HG03159 (cell line): ENCODE measurements around the gene ERBB4.
"Not testable (repeated sequence)": the region's sequence is repeated elsewhere in the genome, so short reads cannot be mapped to it uniquely, and the experiment has no call there.

Experiments
- ATAC-seq: cut with Tn5 transposase; IDR thresholded peaks from one replicate; pipeline ENCODE4 v1.9.1; 2021; ENCODE audit warnings: mild to moderate bottlenecking, moderate library complexity; ENCODE audit not compliant: unreplicated experiment

The ERBB4 gene

DNA sequence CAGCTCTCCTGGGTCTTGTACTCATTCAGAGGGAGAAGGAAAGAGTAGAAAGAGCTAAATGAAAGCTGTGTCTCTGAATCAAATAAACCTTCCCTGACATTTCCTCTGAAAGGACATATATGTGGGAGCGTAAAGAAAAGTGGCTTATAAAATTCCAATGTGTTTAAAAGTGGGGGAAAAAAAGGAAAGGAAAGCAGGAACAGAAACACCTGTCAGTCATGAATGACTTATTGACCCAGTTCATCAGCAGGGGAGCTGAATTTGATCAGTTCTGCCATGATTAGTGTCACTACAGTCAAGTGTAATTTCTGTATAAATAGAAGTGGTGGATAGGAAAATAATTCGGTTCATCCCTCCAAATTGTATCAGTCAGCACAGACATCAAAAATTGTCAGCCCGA is 382.5 kb downstream of the ERBB4 start:
- ATAC-seq, result no peak

DNA sequence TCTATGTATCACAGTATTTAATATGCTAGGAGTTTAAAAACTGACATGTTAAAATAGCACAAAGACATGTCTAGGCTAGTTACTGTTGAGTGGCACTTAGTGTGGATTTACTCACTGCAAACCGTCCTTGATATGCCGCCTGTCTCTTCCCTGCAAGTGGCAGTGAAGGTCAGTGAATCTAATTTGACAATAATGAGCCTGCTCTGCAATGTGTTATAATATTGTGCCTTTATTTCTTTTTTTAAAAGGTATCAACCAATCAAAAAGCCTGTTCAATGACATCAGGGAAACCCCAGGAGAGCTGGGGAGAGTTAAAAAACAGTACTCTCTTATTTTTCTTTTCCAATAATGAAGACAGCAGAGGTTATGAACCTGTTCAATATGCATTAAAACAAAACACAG is 384.1 kb downstream of the ERBB4 start:
- ATAC-seq, result no peak

DNA sequence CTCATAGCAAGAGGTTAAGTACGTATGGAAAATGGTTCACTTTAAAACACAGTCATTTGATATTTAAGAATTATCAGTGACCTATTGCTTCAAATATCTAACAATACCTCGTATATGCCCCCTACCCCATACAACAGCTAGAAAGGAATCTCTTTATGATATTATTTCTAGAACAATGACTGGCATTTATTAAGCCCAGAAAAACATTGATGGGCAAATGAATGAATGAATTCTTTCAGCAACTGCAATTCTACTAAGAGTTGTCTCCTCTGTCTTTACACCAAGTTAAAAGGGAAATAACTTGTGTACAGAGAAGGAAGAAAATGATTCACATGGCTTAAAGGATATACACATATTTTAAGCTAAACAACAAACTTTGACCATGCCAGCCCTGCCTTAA is 384.7 kb downstream of the ERBB4 start:
- ATAC-seq, result no peak

DNA sequence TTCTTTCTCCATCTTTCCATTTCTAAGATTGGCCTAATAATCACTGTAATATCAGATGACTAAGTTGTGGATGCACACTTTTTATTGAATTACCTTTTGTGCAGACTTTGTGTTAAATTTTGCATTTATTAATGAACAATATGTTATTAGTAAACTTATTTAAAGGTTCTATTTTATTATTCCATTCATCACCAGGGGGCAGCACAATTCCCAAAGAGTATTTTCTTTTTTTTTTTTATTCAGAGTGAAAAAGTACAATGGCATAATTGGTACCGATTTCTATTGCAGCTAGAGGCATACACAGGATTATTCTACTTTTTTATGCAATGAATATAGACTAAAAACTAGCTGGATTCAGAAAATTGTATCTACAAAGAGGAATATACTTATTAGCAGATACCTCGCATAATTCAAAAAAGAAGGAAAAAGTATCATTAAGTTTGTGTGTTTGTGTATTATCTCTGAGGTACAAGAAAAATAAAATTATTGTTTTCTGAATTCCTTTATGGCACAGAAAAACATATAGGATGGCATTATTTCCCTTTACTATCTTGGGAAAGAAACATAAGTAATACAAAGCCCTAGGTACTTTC is 390.6 kb downstream of the ERBB4 start:
- no peak for ATAC-seq

DNA sequence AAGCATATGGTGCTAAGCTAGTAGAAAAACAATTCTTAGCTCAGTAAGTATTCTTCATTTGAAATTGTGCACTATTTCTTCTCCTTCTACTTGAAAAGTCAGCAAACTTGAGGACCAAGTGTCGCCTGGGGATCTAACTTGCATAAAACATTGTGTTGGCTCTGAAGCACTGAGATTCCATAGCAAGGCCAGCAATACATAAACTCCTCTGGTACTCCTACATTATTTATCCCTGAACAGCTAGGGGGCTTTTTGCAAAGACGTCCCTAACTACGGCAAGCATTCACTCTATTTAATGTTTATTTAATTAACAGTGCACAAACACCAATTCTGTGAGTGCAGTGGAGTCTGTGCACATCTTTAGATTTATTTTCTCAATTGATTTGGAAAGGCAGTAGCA is 392.2 kb downstream of the ERBB4 start:
- no peak for ATAC-seq

DNA sequence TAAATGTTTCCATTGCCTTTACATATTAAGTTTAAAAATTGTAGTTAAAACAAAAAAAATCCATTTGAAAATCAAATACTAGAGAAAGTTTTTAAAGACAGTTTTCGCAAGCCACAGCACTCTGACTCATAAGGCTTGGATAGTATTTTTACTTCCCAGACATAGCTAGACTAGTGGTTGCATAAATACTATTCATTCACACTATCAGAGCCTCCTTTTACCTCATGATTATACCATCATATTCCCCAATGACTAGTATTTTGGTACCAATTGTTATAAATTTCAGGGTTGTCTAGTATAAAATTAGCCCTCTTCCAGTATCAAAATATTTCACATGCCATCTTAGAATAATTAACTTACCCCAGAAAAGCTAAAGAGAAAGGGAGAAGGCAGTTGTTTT is 393.5 kb downstream of the ERBB4 start:
- no peak for ATAC-seq

DNA sequence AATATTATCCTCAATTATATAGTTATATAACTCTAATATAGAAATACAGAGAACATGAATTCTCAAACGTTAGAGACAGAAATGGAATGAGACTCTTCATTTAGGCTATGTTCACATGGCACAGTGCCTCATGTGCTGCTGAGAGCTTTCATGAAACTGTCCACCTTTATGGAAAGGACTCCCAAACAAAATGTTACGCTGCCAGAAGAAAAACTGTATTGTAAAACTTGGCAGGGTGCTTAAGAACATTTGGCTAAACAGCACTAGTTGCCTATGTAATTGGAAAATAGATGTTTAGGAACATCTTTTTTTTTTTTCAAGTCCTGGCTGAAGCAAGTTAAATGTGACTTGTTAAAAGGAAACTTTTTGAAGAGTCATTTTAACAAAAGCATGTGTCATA is 396.0 kb downstream of the ERBB4 start:
- ATAC-seq, result no peak

DNA sequence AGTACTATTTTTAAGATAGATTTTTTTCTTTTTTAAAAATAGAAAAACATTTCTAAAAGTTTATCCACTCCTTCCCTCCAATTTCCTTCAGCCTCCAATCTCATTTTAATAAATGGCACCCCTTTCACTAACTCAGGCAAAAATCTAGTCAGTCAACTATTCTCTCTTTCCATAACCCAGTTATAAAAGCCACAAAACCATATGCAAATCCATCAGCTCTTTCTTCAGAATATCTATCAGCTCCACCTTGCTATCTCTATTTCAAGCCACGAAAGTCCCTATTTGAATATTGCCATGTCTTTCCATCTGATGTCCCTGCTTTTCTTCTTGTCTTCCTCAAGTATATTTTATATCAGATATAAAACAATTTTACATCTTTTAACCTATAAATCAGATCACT is 397.1 kb downstream of the ERBB4 start:
- ATAC-seq, result no peak

DNA sequence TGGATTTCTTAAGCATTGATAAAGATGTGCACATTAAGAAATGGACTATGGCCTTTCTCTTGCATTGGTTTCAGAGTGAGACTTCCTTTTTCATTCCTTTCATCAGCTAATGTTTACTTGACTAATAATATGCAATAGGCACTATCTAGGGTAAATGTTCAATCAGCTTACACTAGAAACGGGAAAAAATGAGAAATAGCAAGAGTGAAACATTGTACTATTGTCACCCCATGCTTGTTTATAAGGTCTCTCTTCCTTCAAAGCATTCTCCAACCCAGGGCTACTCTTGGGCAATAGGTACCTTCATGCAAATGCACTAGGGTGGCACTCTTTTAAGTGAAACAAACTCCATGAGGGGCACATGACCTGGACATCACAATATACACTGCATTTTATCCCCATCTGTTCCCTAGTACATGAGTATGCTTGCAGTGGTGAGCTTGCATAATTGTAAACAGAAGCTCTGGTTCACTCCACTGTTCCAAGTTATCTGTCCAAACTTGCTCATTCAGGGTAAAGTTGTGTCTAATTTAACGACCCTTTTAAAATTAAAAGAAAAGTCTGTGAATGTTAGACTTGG is 402.3 kb downstream of the ERBB4 start:
- ATAC-seq, result no peak

DNA sequence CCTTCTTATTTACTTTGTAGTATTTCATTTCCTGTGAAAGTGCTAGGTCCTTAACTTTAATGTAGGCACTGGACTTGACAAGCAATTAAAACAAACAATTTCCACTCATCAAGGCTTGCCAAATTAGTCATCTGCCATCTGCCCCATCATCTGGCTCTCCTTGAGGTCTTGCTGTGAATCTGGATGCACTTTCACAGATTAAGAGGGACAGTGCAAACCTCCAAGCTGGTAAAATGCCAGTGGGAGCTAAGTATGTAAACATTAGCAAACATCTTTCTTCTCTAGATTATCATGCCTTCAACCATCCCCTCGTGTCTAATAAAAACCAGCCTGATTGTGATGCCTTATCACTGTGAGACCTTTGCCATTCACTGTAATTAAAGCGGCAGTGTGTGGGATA is 402.9 kb downstream of the ERBB4 start:
- no peak for ATAC-seq

DNA sequence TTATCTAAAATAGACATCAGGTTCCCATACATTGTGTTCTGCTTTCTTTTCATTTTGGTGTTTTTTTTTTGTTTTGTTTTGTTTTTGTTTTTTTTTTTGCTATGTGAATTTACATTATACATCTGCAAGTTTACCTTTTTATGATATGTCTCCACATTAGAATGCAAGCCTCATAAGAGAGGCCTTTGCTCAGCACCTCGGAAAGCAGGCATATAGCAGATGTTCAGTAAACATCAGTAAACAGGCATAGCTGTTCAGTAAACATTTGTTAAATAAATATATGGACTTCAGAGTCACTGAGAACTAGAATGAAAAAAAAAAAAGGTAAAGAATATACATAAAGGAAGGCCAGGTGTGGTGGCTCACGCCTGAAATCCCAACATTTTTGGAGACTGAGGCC is 405.3 kb downstream of the ERBB4 start:
- no peak for ATAC-seq

DNA sequence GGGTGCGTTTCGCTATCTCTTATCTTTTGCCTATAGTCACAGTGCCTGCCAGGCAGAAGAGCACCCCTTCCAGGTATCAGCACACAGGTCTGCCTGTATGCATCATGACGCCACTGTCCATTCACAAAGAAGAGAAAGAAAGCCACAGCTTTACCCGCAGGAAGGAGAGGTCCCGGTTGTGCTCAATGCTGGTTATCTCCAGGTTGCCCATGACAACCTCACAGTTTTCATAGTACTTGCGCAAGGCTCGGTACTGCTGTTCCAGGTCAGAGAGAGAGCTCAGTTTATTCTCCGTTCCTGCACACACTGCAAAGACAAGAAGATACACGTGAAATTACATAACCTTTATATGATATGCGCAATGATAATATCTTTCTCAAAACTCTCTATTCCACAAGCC is 414.0 kb downstream of the ERBB4 start:
- ATAC-seq, result no peak

DNA sequence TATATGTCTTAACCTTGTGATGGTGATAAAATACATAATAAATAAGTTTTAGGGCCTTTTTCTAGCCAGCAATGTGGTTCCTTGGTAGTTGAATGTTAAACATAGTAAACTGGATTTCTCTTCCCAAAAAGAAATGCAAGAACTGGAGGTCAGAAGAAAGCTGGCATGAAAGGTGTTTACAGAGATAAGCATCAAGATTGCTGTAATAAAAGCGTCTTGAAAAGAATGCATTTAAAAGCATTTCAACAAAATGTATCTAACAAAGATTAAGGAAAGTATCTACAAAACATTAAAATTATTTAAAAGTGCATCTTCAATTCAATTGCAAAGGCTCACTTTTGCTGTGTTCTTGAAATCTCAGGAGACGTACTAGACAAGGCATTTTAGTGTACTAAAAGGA is 419.0 kb downstream of the ERBB4 start:
- ATAC-seq, result no peak

DNA sequence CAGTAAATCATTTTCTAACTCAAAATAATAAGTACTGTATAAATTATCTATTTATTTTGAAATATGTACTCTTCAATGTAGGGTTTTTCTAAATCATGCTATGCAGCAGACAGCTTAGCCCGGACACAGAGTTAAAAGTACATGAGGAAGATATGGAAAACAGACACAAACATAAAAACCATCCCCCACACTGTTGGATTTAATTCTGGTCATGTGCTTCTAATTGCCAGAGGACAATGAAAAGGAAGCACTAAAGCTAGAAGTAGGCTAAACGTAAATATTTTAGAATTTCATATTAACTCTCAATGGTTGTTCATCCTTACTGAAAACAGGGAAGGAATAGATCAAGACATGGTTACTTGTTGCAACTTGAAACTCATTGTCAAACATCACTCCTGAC is 420.7 kb downstream of the ERBB4 start:
- no peak for ATAC-seq

DNA sequence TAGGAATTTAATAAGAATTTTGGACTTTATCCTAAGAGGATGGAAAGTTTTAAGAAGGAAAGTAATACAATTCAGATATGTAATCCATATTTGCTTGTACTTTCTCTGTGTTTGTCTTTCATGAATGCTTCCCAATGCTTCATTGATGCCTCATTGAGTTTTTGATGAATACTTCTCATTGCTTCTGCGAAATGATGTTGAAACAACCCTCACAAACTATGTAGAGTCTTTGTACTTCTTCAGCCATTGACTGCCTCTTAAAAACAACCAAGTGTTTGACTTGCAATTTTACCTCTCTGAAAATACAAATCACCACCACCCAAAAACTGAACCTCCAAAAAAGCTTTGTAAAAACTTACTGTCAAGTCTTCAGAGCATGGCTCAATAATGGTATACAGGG is 424.1 kb downstream of the ERBB4 start:
- ATAC-seq, result no peak

DNA sequence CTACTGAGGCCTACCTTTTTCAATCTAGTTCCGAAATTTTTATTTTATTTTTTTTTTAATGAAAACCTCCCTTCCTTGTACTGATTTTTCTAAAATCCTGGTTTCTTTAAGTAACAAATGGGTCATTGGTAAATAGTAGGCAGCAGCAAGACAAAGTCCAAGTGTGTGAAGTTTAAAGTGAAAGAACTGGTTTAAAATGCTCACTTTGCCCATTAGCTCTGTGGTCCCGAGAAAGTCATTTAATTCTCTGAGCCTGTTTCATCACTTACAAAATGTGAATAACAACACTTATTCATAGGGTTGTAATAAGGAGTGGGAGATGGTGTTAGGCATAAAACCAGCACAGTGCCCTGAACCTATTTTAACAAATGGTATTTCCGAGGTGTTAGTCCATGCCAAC is 426.2 kb downstream of the ERBB4 start:
- no peak for ATAC-seq

DNA sequence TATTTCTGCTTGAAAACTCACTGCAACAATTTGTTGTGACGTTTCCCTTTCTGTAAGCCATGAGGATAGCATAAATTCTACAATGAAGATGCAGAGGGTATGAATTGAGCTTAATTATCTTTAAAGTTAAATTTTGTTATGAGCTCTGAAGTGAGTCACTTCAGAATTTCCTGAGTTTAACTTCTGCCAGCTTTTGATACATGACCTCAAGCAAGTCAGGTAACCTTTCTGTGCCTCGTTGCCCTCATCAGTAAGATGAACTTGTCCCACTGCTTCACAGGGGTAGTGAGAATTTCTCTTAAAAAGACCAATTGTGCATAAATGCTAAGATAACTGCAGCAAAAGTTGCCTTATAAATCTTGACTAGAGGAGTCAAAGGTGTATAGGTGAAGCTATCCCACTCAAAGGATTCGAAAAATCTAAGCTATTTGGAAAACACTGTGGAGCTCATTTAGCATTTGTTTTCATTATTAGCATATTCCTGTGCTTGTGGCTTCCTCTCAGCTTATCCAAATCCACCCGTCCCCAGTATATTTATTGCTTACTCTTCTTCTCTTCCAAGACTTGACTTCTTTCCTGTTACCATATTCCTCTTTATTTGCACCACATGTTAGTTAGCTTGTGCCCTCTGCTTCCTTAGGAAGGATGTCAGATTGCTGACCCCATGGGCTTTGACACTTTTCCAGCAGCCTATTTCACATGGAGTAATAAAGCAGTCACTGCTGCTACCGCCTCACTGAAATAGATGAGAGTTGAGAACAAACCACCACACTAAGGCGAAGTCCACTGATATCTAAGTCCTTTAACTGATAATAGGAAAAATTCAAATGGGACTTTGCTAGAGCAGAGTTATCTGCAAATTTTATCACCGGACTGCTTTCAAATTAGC is 428.6 kb downstream of the ERBB4 start:
- ATAC-seq, result no peak

DNA sequence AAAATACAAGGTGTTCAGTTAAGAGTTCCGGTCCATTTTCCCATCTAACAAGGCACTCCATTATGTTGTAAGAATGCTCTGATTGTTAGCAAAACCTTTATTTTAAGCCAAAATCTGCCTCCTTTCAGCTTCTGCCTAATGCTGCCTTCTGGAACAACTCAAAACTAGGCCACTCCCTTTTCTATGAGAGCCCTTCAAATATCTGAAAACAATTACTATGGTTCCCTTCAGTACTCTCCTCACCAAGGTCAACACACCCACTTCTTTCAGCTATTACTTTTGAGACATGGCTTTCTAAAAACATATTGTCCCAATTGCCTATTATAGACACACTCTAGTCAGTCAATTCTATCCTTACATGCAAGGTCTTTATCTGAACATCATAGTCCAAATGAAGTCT is 429.4 kb downstream of the ERBB4 start:
- no peak for ATAC-seq

DNA sequence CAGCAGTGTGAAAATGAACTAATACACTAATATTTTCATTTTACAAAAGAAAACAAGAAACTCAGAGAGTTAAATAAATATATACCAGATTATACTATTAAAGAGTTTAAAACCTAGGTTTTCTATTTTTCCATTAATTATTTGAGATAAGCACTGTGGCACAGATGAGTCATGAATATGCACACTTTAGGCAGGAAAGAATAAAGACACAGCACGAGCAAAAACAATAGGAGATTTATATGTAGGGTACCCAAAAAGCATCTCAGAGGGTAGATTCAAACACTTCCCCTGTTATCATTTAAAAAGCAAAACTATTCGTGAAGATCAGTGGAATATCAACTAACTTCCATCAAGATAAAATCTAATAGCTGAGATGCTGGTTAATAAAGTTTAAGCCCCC is 430.6 kb downstream of the ERBB4 start:
- ATAC-seq, result no peak

DNA sequence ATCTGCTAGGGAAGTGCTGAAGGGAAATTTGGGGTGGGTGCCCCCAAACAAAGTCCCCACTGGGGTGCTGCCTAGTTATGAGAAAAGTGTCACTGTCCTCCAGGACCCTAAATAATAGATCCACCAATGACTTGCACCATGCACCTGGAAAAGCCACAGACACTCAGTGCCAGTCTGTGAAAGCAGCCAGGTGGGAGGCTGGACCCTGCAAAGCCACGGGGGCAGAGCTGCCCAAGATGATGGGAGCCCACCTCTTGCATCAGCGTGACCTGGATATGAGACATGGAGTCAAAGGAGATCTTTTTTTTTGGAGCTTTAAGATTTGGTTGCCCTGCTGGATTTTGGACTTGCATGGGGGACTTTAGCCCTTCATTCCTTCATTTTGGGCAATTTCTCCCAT is 431.6 kb downstream of the ERBB4 start:
- ATAC-seq, result no peak

DNA sequence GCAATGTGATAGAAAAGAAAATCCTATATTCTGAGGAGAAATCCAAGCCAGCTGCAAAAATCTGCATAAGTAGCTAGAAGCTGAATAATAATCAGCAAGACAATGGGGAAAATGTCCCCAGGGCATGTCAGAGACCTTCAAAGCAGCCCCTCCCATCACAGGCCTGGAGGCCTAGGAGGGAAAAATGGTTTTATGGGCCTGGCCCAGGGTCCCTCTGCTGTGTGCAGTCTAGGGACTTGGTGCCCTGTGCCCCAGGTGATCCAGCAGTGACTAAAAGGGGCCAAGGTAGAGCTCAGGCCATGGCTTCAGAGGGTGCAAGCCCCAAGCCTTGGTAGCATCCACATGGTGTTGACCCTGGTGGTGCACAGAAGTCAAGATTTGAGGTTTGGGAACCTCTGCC is 432.1 kb downstream of the ERBB4 start:
- ATAC-seq, result not testable (repeated sequence)

DNA sequence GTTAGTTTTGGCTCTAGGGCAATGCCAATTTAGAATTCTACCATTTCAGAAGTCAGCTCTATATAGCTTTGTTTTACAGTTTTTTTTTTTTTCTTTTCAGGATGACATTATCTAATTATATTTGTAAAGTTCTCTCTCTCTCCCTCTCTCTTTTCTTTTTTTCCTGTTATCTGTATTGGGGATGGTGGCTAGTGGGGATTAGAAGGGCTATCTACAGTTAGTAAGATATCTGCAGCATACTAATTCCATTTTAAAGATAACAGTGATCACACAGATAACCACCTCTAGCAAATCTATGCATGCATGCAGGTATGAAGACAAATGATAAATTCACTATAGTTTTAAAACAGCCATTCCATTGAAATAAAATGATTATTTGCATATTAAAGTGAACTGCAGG is 438.9 kb downstream of the ERBB4 start:
- ATAC-seq, result no peak
